HL-60/S4 (cell line): Measurements from ENCODE around the gene KRTAP13-4.

Experiments
- in situ Hi-C: fragments of 300-500 bp; cut with MboI; formaldehyde crosslinking; loops from 2 replicates; pipeline ENCODE4 v1.14.3; 2022; ENCODE audit warnings: low sequenced_read_pairs

Gene KRTAP13-4, protein sequence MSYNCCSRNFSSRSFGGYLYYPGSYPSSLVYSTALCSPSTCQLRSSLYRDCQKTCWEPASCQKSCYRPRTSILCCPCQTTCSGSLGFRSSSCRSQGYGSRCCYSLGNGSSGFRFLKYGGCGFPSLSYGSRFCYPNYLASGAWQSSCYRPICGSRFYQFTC

DNA sequence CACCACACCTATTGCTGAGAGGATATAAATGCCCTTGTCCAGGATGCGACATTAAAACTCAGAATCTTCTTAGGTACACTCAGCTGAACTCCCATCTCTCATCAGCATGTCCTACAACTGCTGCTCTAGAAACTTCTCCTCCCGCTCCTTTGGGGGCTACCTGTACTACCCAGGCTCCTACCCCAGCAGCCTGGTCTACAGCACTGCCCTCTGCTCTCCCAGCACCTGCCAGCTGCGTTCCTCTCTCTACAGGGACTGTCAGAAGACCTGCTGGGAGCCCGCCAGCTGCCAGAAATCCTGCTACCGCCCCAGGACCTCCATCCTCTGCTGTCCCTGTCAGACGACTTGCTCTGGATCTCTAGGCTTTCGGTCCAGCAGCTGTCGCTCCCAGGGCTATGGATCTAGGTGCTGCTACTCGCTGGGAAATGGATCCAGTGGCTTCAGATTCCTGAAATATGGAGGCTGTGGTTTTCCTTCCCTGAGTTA lies at the start of gene KRTAP13-4:
Gene KRTAP13-4, plus strand, starts transcription at position 51 of the 486 bp plus-strand sequence. Its CDS starts 56 bp downstream, at position 107.
- in situ Hi-C loops, result no loop called here

DNA sequence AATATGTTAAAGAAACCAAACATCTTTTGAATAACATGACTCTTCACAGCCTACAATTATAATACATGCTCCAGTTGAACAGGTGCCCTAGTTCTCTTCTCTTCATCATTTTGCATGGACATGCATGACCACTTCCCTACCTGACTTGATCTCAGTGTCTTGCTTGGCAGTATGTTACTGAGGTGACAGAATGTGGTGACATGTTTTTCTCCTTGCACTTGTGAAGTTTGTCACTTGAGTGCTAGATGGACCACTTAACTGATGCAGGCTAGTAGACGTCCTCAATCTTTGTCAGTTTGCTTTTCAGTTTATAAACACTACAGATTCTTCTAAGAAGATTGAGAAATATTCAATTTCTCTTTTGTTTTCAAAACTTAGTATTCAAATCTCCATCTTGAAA lies 47.8 kb upstream of the KRTAP13-4 start:
- in situ Hi-C loops, result no loop called here

DNA sequence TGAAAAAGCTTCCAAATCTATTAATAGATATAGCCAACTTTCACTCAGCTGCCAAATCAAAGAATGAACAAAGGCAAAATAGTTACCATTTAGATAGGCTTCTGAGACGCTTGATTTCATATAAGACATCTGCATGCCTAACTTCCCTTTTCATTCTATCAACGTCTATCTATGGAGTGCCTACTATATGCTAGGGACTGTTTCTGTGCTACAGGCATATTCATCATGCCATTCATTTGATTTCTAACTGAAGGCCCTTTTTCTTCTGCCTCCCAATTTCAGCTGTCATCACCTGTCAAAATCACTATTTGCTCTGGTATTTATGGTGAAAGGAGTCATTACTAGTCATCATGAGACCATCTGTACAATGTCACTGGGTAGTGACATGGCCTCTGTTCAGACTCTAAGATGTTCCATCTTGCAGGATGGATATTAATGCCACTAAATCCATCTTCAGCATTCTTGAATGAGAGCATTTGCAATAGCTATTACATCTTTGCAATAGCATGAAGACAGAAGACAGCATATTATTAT lies 38.5 kb upstream of the KRTAP13-4 start:
- in situ Hi-C loops, result no loop called here

DNA sequence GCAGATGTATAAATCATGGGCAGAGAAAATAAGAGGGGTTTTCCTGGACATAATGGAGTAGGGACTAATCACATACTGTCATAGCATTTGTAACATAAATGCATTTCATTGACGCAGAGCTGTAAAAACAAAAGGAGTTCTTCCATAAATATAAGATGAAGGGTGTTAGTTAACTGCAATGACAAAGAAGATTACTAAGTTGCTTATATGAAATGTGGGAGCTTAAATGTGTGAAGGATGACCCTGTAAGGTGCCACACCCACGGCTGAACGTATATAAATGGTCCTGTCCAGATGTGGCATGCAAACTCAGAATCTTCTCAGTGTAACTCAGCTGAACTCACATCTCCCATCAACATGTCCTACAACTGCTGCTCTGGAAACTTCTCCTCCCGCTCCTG lies 34.3 kb upstream of the KRTAP13-4 start, which contains the start of gene KRTAP13-1:
Gene KRTAP13-1, plus strand, starts transcription at position 301 of the 400 bp plus-strand sequence. Its CDS starts 56 bp downstream, at position 357.
- in situ Hi-C loops, result no loop called here

DNA sequence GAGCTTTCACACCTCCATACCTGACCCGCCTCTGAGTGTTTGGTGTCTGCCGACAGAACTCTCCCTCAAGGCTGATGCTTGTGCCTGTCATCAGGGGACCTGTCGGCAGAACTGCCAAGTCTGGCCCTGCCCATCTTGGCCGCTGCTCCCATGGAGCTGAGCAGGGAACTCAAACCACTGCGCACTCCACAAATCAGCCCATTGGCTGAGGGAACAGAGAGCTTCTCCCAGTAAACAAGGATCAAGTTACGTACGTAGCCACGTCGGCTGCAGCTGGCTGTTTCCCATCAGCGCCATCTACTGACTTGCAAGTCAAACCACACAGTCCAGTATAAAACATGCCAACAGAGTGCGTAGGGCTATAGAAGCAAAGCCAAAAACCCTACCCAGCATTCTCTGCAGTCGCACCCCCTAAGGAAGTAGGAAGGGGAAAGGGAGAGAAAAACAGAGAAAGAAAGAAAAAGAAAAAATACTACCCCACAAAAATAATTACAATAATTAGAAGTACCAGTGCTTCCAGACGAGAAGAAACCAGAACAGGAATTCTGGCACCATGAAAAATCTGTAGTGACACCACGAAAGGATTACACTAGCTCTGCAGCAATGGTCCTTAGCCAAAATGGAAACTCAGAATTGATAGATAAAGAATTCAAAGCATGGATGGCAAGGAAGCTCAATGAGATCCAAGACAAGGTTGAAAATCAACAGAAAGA lies 21.1 kb upstream of the KRTAP13-4 start:
- in situ Hi-C loops, result no loop called here

DNA sequence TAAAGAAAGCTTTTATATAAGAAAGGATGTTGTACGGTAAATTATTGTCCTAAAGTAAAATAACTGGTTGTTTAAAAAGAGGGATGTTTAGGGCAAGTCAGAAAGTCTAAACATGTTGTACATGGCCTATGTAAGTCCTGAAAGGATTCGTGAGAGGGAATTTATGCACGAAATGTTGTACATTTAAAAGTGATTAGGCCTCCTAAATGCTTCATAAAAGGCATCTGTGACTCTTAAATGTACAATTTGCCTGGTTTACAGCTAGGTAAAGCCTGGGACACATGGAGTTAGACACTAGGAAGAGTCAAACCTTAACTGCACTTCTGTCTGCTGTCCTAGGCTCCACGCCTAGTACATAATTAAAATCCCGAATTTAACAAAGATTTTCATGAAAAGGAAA lies 14.0 kb upstream of the KRTAP13-4 start:
- in situ Hi-C loops, result no loop called here

DNA sequence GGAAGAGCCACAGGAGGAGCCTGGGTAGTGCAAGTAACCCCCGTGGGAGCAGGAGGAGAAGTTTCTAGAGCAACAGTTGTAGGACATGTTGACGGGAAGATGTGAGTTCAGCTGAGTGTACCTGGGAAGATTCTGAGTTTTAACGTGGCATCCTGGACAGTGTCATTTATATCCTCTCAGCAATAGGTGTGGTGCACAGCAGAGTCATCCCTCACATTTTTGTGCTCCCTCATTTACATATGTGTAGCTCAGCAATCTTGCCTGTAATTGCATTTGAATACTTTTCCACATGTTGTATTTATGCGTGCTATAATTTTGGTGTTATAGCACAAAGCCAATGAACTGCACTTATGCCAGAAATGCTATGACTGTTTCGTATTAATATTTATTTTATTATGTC lies 4.2 kb upstream of the KRTAP13-4 start, which contains the start of gene KRTAP13-3:
Gene KRTAP13-3, minus strand, starts transcription at position 101 of the 400 bp plus-strand sequence. Its CDS starts 14 bp downstream, at position 87.
- in situ Hi-C loops, result no loop called here

DNA sequence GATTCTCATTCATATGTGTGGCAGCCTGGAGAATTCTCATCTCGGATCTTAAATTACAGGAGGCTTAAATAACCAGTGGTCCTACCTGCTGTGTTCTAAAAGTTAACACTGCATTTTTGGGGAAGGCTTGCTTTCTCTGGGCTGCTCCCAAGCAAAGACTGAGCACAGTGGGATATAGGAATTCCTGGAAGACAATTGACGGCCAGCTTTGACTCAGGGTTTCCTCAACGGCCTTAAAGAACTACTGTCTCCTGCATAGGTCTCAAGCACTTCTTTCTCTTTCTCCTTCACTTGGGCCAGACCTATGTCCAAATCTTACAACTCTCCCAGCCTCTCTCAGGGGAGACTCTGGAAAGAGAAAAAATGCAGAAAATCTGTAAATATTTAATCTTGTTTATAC lies 3.3 kb upstream of the KRTAP13-4 start:
- in situ Hi-C loops, result no loop called here

DNA sequence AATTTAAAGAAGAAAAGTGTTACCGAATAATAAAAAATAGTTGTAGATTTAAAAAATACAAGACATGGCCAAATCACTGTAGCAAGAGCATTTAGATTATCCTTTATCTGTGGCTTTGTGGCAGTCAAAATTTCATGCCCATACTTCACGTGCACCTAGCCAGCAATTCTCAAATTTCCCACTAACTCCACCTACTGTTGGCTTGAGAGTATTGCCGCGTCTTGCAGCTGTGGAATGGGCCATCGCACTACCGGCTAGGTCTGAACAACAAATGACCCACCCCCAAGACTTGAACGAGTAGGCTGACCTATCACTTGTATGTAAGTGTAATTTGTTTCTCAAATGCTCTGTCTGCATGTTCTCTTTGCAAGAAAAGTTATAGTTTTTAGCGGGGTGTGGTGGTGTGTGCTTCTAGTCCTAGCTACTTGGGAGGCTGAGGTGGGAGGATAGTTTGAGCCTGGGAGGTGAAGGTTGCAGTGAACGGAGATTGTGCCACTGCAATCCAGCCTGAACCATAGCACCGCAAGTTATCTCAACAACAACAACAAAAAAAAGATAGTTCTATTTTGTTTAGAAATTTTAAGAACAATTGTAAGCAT lies 4.1 kb downstream of the KRTAP13-4 start:
- in situ Hi-C loops, result no loop called here

DNA sequence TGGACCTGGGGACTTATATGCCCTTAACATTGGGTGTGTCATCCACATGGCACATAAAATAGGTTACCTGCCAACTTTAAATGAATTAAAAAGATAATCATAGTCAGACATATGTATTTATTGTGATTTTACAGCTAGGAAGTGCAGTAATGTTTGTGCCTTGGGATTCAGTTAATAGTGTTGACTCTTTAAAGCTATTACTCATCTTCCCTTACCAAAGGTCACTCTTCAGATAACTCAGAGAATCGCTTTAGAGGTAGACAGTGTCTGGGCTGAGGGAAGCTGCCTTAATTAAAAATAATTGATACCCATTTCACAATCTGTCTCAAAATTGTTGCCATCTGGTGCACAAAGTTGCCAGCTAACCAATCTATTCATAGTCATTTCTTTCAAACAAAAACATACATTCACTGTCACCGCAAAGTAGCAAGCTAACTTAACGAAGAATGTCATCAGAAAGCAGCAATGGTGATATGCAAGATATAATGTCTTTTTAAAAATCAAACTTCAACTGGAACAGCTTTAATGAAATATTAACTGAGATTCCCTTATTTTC lies 7.1 kb downstream of the KRTAP13-4 start:
- in situ Hi-C loops, result no loop called here

DNA sequence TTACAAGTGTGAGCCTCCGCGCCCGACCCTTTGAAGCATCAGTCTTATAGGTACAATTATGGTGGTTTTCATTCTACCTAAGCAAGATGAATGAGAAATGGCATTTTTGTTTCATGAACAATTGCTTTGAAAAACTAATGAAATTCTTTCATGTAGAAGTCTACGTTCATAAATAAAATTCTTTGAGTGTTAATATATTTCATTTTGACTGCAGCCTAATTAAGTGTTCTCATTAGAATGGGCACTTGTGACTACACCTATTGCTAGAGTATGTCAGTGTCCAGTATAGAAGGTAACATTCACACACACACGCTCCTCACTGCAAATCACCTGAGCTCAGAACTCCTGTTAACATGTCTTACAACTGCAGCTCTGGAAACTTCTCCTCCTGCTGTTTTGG lies 10.0 kb downstream of the KRTAP13-4 start, which contains the start of gene KRTAP15-1:
Gene KRTAP15-1, plus strand, starts transcription at position 301 of the 400 bp plus-strand sequence. Its CDS starts 53 bp downstream, at position 354.
- in situ Hi-C loops, result no loop called here

DNA sequence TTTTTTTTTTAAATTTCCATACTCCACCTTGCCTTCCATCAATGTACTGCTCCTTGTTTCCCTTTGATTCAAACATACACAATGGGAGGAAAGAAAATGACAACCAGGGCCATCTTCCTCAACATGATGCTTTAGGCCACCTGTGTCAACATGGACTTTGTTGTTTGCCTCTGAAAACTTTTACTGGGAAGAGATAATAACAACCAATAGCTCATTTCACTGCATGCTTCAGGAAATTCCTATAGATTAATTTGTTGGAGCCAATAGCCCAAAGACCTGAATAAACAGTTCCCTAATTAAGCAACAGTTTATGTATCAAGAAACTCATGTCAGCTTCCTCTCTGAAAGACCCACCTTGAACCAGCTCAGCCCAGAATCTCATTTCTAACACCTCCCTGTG lies 13.2 kb downstream of the KRTAP13-4 start:
- in situ Hi-C loops, result no loop called here

DNA sequence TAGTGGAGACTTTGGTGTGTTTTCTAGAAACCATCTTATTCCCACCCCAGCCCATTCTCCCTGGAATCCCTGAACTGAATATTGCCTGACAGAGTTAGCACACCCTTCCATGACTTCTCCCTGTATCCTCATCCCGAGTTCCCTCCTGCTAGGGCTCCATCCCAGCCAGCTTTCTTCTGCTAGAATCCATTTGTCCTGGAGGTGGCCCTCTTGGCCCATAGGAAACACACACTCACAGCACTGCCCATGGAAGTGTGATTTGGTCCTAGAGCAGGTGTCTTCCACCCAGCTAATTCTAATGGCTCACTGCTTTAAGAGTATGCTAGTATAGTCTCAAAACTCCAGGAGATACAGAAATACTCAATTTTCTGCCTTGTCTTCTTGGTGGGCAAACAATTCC lies 14.2 kb downstream of the KRTAP13-4 start:
- in situ Hi-C loops, result no loop called here

DNA sequence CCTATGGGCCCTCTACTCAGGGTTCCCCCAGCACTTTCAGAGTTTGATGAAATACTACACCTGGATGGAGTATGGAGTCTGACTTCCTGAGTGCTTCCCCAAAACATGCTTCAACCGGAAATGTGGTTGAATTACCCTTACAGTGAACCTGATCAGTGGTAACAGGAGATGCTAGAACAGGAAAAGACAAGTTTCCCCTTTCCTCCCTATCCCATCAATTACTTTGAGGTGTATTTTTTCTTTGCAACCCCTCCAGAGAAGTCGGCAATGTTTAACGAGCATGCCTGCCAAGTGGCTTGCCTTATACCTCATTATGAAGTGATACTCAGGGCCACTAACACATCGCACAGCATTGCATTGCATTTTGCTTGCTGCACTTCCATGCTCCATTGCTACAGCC lies 17.0 kb downstream of the KRTAP13-4 start:
- in situ Hi-C loops, result no loop called here

DNA sequence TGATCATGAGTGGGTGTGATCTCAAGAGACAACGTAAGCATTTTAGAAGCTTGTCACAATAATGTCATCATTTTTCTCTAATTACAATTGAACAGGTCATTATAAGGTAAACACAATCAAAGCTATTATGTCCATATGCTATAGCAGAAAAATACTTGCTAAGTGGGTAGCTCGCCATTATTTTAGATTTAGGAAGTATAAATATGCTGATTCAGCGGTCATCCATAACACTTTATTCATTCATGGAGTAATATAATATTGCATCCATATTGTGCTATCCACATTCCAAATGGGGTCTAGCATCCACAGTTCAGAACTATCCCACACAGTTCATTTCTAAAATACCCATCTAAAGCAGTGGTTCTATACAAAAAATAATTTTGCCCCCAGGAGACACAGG lies 18.5 kb downstream of the KRTAP13-4 start:
- in situ Hi-C loops, result no loop called here

DNA sequence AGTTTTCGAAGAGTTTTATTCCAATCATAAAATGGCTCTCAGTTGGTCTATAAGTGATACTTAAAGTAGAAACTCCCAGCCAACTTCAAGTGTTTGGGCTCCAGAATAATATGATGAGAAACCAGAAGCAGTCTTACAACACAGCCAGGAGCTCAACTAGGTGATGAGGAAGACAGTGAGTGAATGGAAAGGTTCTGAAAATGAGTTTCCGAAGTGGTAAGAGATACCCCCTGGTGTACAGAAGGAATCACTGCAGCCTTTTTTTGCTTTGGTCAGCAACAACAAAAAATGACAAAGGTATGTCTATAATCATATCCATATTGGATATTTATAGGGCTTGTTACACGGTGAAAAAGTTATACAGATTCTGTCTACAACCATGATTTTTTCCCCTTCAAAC lies 33.7 kb downstream of the KRTAP13-4 start:
- in situ Hi-C loops, result no loop called here

DNA sequence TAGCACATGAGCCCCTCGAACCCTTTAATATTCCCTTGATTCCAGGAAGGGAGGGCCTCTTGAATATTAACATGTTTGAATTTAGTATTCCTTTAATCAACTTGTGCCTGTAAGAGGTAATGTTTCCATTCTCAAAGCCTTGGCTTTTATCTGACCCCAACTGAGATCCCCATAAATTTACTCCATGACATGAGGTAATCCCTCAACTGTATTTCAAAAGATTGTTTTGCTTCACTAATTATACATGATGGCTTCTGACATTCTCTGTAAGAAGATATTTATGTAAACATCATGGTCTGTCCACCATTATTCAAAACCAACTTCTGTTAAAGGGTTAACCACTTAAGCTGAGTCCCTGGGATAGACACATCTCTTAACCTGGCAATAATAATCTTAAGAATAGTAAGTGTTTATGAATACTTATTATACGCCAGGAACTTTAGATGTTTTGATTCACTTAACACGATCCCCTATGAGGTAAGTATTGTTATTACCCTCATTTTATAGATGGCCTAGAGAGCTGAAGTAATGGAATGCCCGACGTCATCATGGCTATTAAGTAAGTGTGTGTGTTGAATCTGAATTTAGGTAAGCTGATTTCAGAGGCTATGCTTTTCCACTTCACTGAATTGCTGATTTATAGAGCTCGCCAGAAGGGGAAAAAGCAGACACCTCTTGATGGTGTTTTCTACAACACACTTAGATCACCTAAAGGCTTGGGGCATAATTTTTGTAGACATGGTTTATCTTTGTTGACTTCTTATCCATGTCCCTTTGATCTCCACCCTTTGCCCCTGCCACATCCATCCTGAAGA lies 39.1 kb downstream of the KRTAP13-4 start:
- in situ Hi-C loops, result no loop called here

DNA sequence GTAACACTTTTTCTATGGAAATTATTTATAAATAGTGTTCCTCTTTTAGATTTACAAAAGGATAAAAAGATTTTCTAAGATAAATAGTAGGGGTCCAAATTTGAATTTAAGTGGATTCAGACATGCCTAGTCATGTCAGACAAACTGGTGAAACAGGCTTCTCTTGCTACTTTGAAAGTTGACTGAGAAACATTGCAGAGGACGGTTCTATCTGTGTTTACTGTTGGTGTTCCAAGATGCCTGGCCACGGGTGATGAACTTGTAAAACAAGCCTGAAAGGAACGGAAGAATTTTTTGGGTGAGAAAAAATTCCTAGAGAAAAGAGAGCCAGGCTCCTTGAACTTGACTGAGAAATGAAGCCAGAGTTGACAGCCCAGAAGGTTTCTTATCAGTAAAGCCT lies 48.0 kb downstream of the KRTAP13-4 start:
- in situ Hi-C loops, result no loop called here

DNA sequence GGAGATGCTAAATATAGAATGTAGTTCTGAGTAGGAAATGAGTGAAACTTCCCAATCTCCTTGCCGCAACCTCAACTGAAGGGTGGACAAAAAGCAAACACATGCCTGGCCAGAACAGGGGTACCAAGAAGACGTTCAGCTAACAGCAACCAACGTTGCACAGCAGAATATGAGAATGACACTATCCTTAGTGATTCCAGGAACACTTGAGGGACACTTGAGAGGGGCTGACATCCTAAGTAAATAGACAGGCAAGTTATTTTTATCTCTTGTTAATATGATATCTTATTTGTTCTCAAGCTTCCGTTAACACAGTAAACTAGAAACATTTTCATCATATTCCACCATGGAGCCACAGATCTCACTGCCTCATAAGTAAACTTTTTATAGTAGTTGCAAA lies 49.2 kb downstream of the KRTAP13-4 start:
- in situ Hi-C loops, result no loop called here

DNA sequence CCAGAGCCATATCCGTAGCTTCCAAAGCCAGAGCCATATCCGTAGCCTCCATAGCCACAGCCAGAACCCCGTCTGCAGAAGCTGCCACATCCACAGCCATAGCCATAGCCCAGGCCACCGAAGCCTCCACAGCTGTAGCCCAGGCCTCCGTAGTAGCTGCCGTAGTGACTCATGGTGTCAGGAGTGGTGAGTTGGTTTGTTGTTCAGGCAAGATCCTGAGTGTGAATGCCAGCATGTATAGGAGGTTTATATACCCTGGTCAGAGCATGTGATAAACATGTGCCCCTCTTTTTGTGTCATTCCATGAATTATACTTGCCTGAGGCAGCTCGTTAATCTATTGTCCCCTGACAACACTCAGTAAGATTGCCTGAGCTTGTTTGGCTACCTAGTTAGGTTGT lies 50.1 kb downstream of the KRTAP13-4 start, which contains the start of gene KRTAP19-1:
Gene KRTAP19-1, minus strand, starts transcription at position 223 of the 400 bp plus-strand sequence. Its CDS starts 50 bp downstream, at position 173.
- in situ Hi-C loops, result no loop called here
